AML-193 (cell line): Measurements from ENCODE around the gene TNKS1BP1.
"Not testable (repeated sequence)": the region's sequence is repeated elsewhere in the genome, so short reads cannot be mapped to it uniquely, and the experiment has no call there.

Experiments
- DNase-seq, 2 experiments: peaks; one replicate each; lab custom pipeline; 2025; lab: John Stamatoyannopoulos, UW

Gene TNKS1BP1

DNA sequence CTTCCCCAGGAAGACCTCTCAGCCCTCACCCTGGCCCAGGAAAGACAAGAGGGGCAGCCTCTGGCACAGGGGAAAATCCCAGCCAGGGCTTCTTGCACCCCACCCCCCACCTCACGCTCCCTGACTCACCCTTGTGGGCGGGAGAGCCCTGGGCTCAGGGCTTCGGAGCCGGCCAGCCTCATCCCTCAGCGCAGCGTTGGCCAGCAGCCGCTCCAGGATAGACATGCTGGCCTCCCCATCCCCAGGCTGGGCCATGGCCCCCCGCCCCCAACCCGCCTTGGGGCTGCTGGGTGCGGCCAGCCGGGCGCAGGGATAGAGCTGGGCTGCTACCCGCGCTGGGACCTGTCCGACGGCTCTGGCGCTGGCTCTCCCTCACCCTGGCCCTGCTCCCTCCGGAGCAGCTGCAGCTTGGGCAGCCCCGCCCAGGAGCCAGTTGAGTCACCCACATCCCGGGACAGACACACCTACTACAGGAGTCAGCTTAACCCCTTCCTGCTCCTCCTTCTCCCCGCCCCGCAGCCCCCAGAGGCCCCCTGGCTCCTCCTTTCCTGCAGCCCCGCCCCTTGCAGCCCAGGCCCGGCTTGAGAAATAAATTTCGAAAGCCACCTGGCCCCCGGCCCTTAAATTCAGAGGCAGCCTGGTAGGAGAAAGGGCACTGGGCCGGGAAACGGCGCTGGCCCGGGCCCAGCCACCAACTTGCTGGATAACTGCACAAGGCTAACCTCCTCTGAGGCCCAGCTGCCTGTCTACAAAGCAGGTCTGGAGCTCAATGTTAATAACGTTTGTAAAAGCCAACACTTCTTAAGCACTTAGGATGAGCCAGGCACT, 13.4 kb downstream of the TNKS1BP1 start:
- DNase-seq, result peak; percentile 68 to 71

DNA sequence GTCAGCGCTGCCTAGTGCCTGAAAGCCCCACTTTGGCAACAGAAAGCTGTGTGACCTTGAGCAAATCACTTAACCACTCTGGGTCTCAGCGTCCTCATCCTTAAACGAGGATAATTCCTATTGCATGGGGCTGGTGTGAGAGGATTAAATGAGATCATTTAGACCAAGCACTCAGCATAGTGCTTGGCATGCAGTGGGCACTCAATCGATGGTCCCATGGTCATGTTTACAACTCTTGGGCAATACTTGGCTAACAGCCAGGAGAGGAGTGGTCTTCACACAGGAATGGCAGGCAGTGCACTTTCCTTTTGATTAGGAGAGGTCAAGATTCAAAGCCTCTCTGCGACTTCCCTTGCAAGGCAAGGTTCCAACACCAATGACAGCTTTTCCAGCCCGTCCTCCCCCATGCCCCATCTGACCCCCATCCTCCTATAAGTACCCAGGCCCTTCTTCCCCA, 14.1 kb downstream of the TNKS1BP1 start:
- DNase-seq, result no peak

DNA sequence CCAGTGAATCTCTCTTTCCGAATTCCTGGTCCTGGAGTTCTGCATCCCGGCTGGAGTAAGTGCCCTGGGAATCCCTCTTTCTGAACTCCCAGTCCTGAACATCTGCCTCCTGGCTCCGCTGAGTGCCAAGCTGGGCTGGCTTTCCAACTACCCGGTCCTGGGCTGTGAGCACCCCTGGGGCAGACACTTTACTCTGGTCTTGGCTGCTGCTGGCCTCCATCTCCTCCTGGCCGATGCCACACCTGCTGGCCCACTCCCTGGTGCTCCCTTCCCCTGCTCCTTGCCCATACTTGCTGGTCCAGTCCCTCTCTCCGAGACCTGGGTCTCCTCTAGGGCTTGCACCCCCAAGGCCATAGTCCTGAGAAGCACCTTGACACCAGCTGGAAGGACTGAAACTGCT, 14.7 kb downstream of the TNKS1BP1 start:
- no peak for DNase-seq

DNA sequence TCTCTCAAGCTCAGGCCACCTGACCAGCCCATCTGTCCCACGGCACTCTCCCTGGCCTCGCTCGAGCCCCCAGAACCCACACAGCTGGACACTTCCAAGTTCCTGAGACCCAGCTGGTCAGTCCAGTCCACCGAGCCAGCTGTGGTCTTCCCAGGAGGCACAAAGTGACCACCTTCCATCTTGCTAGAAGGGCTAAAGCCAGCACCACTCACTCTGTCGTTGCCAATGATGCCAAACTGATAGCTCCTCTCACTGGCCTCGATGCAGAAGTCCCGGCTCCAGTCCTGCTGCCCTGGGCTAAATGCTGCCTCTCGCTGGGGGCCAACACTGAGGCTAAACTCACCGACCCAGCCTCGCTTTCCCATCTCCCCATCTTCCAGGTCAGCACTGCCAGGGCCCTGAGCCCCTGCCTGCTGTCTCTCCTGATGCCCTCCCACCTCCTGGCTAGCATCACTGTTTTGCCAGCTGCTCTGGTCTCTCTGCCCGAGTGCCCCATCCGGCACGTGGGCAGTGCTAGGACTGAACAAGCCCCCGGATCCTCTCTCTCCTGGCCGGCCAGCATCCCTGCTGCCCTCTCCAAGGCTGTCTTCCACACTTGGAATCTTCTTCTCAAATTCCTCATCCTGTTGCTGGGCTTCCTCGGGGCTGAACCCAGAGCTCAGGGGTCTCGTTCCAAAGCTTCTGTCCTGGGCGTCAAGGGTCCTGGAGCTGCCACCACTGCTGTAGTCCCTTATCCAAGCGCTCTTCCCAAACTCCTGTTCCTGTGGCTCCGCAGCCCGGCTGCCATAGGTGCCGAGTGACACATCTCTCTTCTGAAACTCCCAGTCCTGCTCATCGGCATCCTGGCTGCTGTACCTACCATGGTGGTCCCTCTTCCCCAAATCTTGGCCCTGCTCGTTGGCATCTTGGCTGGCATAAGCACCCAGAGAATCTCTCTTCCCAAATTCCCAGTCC, 15.4 kb downstream of the TNKS1BP1 start:
- DNase-seq, result no peak

DNA sequence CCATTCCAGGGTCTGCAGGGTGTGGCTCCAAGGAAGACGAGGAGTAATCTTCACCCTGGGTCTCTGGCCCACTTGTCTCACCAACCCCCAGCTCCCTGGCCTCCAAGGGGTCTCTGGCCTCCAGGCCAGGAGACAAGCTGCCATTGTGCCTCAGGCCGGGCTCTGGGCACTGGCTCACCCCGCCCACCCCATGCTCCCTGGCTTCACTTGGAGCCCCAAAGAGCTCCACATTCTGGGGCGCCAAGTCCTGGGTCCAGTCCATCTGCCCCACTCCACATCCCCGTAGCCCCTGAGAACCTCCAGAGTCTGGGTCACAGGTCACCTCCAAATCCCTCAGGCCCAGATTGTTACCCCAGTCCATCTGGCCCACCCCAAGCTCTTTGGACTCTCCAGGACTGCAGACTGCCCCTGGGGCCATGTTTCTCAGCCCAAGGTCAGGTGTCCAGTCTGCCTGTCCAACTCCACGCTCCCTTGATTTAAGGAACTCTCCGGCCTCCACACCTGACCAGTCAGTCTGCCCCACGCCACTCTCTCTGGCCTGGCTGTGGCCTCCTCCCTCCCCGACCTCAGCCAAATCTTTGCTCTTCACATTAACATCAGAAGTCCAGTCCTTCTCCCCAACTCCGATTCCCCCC, 16.2 kb downstream of the TNKS1BP1 start:
- DNase-seq, result no peak

DNA sequence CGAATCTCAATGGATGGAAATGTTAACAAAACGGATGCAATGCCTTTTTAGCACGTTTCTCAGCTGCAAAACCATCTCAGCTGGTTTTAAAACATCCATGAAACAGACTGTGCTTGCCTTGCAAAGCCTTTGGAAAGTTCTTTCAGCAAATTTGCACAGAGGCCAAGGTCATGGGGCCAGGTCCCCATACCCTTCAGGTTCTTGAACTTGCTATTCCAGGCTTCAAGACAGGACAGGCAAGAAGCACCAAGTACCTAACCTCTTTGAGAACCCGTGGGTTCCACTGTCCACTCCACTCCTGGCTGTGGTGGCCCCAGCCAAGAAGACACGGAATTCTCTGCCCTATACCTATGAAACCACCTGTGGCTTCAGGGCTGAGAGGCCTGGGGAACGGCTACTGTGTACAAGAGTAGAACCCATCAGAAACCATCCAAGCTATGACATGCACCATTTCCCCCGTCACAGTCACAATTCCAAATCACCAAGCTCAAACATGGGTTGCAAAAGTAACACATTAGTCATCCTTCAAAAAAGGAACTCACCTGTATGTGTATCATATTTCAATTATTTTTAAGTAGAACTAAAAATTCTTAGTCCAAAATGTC, 17.0 kb downstream of the TNKS1BP1 start:
- no peak for DNase-seq

DNA sequence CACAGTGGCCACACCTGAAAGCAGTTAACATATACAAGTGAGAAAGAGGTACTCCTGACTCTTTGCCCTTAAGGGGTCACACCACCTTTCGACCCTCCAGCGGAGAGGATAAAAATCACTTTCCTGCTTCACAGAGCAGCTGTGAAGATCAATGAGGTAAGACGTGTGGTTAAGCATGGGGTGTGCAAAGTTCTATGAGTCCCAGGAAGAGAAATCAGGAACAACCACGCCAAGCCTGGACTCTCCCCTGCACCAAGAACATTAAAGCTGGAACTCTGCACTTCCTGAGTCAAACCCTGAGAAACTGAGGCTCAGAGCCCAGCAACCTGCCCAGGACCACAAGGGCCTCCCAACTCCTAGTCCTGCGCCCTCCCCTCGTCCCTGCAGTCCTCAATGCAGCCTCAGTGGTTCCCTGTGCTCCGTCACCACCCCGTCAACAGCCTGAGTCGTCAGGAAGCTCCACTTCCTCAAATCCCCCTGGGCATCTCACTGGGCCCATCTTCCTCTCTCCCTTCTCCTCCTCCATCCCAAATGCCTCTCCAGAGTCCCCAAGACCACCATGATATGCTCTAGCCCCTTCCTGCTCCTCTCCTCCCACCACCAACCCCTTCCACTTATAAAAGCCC, 17.7 kb downstream of the TNKS1BP1 start:
- no peak for DNase-seq

DNA sequence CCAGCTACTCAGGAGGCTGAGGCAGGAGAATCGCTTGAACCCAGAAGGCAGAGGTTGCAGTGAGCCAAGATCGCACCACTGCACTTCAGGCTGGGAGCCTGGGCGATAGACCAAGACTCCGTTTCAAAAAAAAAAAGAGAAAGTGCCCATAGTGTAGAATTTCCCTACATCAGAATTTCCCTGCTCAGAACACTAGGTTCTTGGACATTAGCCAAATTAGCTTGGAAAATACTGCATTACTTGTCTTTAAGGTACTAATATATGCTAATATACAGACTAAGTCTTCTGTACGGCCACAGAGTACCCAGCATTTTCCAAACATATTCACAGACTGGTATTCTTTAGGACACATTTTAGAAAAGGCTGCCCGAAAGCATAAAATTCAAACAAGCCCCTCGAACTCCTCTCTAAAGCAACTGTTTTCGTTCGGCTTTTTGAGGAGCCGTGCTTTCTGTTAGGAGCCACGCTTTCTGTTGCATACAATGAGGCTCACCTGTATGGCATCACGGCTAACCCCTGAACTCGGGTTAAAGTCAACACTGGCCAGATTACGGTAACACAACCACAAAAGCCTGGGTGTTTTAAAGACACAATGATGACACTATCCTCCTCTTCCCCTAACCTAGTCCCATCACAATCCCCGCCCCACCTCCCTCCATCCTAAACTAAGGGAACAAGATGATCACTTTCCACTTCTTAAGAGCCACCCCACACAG, 18.4 kb downstream of the TNKS1BP1 start:
- no peak for DNase-seq

DNA sequence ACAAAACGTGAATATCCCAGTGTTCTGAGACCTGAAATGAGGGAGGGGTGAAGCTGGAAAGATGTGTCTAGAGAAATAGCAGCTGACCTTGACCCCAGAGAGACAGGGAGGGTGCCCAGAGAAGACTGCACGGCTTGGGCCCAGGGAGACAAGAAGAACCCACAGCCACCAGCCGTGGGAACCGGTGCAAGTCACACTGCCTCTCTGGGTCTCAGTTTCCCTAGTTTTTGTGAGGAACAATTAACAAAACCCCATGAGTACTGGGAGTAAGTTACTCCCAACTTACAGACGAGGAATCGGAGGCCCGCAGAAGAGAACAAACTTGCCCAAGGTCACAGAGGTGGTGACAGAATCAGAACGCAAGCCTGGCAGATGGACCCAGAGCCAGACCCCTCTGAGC, 19.2 kb downstream of the TNKS1BP1 start:
- no peak for DNase-seq

DNA sequence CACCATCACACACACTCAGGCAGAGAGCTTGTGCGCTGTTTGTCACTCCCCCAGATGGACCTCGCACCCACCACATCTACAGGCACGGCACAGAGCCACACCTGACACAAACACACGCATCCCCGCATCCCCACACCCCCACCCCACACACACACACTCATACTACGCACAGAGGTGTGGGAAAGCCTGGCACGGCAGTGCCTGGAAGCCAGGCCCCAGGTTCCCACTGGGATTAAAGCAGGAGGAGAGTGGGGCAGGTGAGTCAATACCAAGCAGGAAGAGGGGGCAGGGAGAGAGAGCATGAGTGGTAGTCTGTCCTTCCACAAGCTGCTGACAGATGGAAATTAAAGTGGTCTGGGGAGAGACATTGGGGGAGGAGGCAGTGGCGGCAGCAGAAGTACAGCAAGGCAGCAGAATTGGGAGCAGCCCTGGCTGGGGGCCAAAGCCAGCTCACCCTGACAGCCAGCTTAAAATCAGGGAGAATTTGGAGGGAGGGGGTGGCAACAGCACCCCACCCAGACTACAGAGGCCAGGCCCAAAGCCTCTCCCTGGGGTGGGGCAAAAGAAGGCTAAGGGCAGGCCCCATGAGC, 20.7 kb downstream of the TNKS1BP1 start:
- no peak for DNase-seq

DNA sequence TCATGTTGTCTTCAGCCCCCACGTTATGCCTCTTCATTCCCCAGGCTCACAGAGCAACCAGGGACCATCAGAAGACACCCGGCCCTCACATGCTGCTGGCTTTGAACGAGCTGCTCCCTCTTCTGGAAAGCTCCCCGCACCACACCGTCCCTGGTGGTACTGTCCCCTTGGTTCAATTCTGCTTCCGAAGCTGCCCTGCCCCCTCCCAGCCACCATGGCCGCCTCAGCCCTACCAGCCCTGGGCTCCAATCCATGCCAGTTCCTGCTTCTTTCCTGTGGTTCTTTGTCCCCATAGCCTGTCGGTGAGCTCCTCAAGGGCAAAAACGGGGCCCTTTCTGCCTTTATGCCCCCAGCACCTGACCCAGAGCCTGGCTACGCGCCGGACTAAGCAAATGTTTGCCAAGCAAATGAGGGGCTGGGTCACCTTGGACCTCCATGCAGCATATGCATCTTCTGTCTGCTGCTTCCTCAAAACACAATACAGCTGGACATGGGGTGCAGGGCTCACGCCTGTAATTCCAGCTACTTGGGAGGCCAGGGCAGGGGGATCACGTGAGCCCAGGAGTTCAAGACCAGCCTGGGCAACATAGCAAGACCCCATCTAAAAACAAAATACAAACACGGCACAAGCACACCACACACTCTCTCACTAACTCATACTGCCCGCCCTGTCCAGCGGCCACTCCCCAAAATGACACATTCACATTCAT, 21.3 kb downstream of the TNKS1BP1 start:
- DNase-seq, result no peak

DNA sequence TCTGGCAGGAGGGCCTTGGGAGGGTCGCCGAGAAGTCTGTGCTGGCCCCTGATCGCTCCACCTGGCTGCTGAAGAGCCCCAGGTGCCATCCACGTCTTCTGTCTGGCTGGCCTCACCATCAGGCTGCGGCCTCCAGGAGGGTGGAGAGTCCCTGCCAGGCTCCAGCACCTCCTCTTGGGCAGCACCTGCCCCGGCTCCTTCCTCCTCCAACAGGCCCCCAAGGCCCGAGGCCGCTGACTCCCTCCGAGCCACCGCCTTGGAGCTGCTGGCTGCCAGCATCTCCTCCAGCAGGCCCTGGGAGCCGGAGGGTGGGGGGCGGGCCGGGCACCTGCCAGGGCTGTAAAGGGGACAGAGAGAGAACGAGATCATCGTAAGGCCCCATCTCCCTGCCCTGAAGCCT, 22.3 kb downstream of the TNKS1BP1 start:
- DNase-seq, result no peak

DNA sequence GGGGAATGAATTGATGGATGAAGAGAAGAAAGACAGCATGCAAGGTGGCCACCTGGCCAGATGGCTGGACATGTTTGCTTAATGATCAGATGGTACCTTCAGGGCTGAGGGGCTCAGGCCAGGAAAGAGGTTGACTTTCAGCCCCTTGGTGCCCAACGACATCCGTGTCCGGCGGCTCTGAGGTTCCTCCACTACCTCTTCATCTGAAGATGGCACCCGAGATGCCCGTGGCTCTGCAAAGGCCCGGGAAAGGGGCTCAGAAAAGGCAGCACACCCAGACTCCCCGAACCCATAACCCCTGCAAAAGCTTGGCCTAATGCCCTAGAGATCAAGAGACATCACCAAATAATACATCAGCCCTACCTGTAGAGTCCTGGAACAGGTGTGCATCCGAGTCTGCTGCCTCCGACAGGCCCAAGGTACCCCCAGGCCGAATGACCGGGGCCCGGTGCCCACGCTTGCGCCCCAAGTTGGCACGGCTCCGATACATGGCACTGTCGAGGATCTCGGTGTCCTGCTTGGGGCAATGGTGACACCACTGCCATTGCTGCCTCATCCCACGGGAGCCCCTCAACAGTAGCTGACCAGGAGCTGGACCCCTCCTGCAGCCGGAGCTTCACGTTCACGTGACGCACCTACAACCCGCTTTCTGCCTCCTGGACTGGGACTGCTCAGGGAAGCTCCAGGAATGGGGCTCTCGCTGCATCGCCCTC, 22.9 kb downstream of the TNKS1BP1 start:
- no peak for DNase-seq

DNA sequence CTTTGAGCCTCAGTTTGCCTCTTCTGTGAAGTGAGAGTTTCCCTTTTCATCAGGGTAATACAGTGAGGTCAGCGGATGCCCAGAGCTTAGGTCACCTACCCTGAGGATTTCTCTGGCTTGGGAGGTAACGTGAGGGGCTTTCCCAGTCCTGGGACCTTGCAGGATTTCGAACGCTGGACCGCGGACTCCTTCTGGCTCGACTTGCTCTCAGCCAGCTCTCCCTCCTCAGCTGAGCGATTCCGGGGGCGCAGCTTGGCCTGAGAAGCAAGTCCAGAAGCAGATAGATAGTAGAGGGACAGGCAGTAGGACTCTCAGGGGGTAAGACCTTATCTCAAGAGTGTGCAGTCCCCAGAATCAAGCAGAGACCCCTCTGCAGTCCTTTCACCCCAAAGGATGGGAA, 24.0 kb downstream of the TNKS1BP1 start:
- no peak for DNase-seq

DNA sequence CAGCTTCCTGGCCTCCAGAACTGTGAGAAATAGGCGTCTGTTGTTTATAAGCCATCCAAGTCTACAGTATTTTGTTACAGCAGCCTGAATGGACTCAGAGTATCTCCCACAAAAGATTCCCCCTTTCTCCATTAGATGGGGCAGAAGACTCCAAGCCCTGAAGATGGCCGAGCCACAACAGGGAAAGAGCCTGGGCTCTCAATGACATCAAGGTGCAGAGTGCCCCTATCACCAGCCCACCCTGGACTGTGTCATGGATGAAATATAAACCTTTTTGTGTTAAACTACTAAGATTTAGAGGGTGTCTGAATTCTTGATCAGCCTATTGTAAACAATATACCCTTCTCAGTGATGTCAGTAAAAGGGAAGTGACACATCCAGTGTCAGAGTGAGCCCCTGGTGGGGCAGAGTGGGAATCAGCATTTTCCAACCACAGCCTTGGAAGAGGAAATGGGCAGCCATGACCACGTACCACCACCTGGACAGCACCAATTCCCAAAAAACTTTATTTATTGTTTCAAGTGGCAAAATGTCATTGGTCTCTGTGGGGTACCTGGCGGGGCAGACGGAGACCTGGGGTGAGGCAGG, 25.5 kb downstream of the TNKS1BP1 start:
- DNase-seq, result no peak

DNA sequence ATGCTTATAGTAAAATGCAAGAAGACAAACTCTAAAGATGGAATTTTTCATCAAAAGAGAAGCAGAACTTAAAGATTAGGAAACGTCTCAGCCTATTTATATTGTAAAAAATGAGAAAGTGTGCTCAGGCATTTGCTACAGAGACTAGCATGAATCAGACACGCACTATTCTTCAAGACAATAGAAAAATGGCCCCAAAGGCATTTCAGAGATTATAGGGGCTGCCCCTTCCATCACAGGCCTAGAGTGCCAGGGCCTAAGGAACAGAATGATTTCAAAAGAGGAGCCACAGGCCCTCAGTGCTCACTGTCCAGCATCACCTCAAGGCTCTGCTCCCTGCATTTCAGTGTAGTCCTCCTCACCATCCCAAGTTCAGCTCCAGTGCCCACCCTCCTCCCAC, 27.5 kb downstream of the TNKS1BP1 start:
- no peak for DNase-seq

DNA sequence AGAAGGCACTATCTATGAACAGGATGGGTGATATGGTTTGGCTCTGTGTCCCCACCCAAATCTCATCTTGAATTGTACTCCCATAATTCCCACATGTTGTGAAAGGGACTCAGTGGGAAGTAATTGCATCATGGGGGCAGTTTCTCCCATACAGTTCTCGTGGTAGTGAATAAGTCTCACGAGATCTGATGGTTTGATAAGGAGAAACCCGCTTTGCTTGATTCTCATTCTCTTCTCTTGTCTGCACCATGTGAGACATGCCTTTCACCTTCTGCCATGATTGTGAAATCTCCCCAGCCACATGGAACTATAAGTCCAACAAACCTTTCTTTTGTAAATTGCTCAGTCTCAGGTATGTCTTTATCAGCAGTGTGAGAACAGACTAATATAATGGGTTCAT, 28.5 kb downstream of the TNKS1BP1 start:
- not testable (repeated sequence) for DNase-seq

DNA sequence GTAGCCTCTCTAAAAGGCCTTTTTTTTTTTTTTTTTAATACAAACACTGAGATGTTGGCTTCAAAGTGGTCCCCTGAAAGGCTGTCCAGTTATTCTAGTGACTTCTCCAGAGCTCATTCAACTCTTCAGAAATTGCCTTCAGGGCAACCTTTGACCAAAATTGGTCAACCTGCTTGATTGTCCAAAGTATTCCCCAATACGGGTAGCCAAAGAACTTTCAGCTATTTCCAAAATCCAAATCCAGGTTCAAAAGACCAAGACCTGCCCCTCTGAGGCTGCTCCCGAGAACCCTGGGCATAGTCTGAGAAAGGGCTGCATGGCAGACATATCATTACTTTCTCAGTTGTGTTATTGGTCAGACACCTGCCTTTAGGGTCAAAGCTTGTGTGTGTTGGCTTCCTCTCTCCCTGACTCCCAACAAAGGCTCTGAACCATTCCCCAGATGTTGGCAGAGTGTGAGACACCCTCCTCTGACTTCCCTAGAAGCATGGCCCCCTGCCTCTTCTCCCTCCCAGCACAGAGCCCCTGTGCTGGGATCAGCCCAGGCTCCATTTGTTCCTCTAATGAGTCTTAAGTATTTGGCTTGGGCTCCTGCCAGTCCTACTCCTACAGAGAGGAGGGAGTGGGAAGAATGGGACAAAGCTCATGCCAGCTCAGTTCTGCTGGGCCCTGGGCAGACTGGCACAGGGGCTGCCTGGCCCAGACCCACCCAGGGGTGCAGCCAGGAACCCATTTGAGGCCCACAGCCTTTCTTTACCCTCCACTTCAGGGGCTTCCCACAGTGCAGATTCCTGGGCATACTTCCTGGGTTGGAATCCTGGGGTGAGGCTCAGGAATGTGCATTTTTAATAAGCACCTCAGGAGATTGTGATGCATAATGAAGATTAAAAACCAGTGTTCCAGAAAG, 30.3 kb downstream of the TNKS1BP1 start:
- no peak for DNase-seq
